HG02938 (cell line): ENCODE results near the gene DNAAF5.
"Not testable (repeated sequence)": the region's sequence is repeated elsewhere in the genome, so short reads cannot be mapped to it uniquely, and the experiment has no call there.

Source experiments
- ATAC-seq: cut with Tn5 transposase; IDR thresholded peaks from one replicate; pipeline ENCODE4 v1.9.1; 2021; ENCODE audit warnings: mild to moderate bottlenecking, moderate library complexity; ENCODE audit not compliant: unreplicated experiment

The DNAAF5 gene

GRCh38 chr7:729140-730000 lies 2.9 kb downstream of the DNAAF5 start:
- no peak for ATAC-seq

- ATAC-seq, result no peak
These were observed 4.3 kb downstream of the DNAAF5 start for GRCh38 chr7:730501-731439.

- ATAC-seq, result no peak
These were observed 5.1 kb downstream of the DNAAF5 start for GRCh38 chr7:731440-732085.

GRCh38 chr7:732094-732541 lies 5.6 kb downstream of the DNAAF5 start:
- no peak for ATAC-seq

- ATAC-seq, result no peak
These were observed 6.1 kb downstream of the DNAAF5 start for GRCh38 chr7:732556-732955.

- ATAC-seq, result no peak
These were observed 7.7 kb downstream of the DNAAF5 start for GRCh38 chr7:734214-734613.

- no peak for ATAC-seq
These were observed 8.3 kb downstream of the DNAAF5 start for GRCh38 chr7:734808-735207.

GRCh38 chr7:738241-738640 lies 11.7 kb downstream of the DNAAF5 start:
- ATAC-seq, result no peak

GRCh38 chr7:738723-739454 lies 12.4 kb downstream of the DNAAF5 start:
- no peak for ATAC-seq

GRCh38 chr7:739455-739982 lies 13.0 kb downstream of the DNAAF5 start:
- ATAC-seq, result no peak

GRCh38 chr7:739983-740942 lies 13.8 kb downstream of the DNAAF5 start:
- no peak for ATAC-seq

GRCh38 chr7:741191-741671 lies 14.7 kb downstream of the DNAAF5 start:
- ATAC-seq, result no peak

GRCh38 chr7:741850-742249 lies 15.4 kb downstream of the DNAAF5 start:
- ATAC-seq, result no peak

GRCh38 chr7:742791-743190 lies 16.3 kb downstream of the DNAAF5 start:
- no peak for ATAC-seq

- not testable (repeated sequence) for ATAC-seq
These were observed 17.0 kb downstream of the DNAAF5 start for GRCh38 chr7:743341-744127.

GRCh38 chr7:744128-744520 lies 17.6 kb downstream of the DNAAF5 start:
- ATAC-seq, result not testable (repeated sequence)

GRCh38 chr7:744854-745430 lies 18.4 kb downstream of the DNAAF5 start:
- ATAC-seq, result no peak
